Sciatic nerve (tissue), 2 donors: Measurements from ENCODE around the gene FAM168A. TPM values are rescaled to one million over a fixed set of nuclear protein-coding genes. Genes with fewer than 3 reads are reported as not detected.
"Not testable (repeated sequence)": the region's sequence is repeated elsewhere in the genome, so short reads cannot be mapped to it uniquely, and the experiment has no call there.

Source experiments
- ATAC-seq: fragments of 200-7000 bp; cut with Tn5 transposase; one replicate; pipeline ENCODE4 v1.9.1; 2020; ENCODE audit warnings: mild to moderate bottlenecking, moderate library complexity
- DNase-seq: peaks from one replicate; pipeline ENCODE4 v3.0.0-alpha.2; 2020; ENCODE audit warnings: low spot score
- intact Hi-C: fragments of 100-400 bp; cut with DNase I; formaldehyde crosslinking; loops from one replicate; pipeline ENCODE4 v1.14.2; 2022
- total RNA-seq: library from RNA; stranded (reverse); fragmentation: NEBNext Ultra II Directional; extraction: Animal tissue kit (Norgen Biotek cat#: 25700); gene quantifications from one replicate; pipeline ENCODE4 v1.2.1, GENCODE V29; 2021
- donor health status: DM: no; HTN: no; CAD: no.
- donor health status: DM: no; HTN: no; CAD: no.

FAM168A gene
- total RNA-seq, 1 donor from 2014 or later = 52.2 TPM

DNA sequence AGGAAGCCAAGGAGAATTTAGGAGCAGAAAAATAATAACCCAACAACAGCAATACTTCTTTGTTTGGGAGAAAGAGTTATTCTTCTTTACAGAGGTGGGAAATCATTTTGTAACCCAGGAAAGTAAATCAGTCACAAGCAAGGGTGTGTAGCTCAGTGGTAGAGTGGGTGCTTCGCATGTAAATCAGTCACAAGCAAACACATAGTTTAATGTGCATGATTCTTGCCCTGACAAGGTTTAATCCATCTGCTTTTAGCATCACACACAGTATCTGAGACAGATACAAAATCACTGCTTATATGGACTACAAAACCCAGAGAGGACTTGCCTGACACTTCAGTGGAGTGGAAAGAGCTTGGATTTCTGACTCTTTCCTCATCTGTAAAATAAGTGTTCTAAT, 139.7 kb downstream of the FAM168A start:
- DNase-seq (no peak), ATAC-seq (no peak)
- intact Hi-C loops = no loop called here

DNA sequence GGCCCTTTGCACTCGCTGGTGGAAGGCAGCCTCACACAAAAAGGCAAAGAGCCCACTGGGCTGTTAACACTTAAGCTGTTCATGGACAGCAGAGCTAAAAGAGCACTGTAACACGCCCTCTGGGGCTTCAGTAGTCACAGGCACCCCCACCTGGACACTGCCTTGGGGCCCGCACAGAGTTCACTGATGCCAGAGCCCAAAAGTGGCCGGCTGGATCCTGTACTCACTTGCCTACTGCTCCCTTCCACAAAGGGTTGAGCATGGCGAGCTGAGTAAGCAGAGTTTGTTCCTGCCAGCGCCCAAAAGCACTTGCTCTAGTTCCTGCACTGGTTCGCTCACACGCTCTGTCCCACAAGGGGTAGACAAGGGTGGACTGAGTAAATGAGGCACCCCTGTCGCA, 142.9 kb downstream of the FAM168A start:
- peak; percentile 36 for ATAC-seq
- no peak for DNase-seq
- intact Hi-C loops = no loop called here

DNA sequence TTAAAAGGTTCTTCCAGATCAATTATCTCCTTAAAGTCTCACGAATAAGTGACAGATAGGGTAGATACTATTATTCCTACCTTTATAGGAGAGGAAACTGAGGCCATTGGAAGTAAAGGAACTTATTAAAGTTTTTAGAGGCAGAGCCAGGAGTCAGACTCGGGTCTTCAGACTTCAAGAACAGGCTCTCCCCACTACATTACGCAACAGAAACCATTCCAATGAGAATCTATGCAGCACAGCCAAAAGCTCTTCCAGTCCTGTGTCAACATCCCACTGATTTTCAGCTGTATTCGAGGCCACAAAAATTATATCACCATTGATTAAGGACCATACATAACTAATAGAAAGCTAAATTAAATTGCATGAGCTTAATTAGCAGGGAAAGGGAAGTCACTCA, 144.3 kb downstream of the FAM168A start:
- ATAC-seq = peak; percentile 62
- intact Hi-C loops = no loop called here
- DNase-seq = no peak

DNA sequence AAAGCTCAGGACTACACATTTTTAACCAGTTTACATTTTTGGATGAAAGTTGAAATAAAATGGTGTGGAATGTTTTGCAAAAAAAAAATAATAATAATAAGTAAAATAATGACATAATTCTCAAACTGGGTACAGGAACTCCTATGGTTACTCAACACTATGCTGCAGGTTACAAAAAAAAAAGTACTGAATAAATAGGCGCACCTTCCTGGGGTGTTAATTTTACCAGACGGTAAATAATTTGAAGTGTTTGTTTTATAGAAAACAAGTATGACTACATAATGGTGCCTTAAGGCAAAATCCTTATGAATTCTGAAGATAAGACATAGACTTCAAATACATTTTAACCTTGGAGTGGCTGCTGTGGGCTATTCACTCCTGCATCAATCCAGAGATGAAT, 145.2 kb downstream of the FAM168A start:
- ATAC-seq (no peak), DNase-seq (no peak)
- intact Hi-C loops = no loop called here

DNA sequence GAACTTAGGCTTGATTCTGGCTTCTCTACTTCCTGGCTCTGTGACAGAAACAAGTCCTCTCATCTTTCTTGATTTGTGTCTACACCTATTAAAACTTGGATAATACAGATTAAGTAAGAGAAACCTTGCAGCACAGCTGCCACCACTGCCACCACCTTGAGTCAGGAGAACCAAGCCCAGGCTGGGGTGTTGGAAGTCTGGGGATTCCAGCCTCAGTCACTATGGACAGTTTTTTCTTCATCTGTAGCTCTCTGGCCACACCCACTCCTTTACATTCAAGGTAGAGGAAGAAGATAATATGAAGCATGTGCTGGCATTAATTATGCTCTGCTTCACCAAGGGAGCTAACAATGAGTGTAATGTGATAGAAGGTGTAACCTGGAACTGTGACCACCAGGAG, 146.0 kb downstream of the FAM168A start:
- intact Hi-C loops = no loop called here
- ATAC-seq (no peak), DNase-seq (no peak)

DNA sequence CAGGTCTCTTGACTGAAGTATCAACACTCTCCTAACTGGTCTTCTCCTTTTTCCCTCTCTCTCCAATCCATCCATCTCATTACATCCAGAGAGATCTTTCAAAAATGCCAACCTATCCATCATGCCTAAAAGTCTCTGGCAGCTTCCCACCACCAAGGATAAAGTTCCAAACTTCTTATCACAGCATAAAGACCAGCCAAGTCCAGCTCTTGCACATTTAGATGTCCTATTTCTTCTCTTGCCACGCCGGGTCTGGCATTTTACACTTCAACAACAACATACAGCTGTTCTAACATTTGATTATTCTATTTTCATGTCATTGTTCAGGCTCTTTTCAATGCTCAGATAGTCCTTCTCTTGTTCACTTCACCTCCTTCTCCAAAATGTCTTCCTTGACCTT, 151.1 kb downstream of the FAM168A start:
- ATAC-seq = no peak
- intact Hi-C loops = no loop called here
- DNase-seq = no peak

DNA sequence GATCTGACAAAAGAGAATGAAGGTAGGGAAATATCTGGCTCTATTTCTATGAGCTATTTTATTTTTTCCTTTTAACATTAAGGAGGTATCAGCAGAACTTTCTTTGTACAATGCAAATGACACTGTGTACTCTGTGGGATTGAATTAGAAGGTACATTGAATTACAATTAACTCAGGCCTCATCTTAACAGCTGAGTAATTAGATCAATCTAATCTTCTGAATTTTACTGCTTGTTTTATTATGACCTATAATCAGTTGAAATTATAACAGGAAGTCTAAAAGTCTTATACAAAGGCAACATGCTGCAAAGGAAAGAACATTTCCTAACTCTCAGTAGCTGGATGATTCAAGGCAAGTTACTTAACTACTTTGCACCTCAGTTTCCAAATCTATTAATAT, 151.9 kb downstream of the FAM168A start:
- no peak for DNase-seq
- no peak for ATAC-seq
- intact Hi-C loops = no loop called here

DNA sequence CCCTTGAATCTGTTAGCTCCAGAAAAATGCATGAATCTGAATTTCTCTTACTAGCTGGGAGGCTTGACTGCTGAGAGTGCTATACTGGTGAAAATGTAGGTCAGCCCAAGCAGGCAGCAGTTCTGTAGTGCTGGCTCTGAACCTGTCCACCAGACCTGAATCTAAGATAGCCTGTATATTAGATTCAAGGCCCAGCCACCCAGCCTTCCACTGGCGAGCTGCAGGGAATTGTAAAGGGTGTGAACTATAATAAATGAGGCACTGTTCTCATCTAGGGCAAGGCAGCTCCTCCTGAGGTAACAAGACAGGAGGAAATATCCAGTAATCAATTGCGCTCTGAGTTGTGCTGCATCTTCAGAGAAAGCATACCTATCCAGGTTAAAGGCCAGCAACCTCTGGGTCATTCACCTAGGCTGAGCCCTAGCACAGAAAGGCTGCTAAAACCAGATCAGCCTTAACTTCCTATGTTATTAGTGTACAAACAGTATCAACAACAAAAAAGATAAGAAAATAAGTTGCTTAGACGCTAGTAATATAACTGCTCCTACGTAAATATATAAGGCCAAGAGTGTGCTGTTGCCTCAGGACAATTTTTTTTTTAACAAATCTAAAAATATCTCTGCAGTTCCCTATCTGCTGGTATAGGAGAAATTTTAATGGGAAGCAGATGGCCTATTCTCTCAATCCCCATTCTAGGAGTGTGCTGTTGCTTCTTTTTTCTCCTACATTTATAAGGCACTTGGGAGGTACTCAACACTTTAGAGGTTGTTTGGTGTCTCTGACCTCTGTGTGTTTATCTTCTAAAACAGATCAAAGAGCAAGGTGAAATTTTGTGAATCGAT, 158.7 kb downstream of the FAM168A start:
- peak; percentile 48 for ATAC-seq
- no peak for DNase-seq
- intact Hi-C loops = no loop called here

DNA sequence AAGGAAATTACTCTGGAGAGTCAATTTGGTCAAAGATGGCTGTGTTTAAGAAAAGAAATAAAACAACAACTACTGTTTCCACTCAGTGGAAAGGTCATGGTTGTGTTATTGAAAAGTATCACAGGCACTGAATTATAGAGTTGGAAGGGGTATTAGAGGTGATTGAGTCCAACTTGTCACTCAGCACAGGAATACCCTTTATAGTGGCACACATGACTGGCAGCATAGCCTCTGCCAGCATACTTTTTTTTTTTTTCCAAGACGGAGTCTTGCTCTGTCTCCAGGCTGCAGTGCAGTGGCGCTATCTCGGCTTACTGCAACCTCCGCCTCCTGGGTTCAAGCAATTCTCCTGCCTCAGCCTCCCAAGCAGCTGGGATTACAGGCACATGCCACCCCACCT, 161.1 kb downstream of the FAM168A start:
- ATAC-seq, intact Hi-C loops, DNase-seq: not testable (repeated sequence)

DNA sequence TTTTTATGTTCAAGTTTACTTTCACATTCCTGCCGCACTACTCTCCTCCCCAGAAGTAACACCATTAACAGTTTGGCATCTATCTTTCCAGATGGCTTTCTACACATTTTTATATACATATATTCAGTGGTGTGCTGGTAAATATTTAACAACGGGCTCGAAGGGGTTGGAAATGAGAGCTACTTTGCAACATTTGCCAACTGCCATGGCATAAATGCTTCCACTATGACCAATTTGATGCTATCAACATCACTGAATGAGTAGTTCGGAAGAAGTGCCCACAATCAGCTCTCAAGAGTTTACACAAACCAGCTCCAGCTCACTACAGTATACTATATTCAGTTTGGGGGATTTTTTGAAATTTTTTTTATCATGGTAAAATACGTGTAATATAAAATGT, 166.5 kb downstream of the FAM168A start:
- no peak for DNase-seq
- no peak for ATAC-seq
- intact Hi-C loops = no loop called here

DNA sequence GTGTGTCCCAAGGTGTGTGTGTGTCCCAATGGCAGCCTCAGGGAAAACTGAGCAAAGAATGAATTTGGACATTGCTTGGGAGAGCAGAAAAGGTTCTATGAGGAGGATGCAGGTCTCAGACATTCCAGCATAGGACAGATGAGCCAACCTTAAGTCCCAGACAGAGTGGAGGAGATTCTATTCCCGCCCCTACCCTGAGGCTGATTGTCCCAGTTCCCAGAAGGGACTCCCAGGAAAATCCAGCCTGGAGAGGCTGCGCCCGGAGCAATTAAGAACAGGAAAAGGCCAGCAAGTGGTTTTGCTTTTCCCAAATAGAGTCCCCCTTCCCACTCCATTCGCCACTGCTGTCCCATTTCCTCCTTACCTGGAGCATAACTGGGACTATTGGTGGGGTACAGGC, 167.6 kb downstream of the FAM168A start:
- intact Hi-C loops = no loop called here
- ATAC-seq (no peak), DNase-seq (no peak)

DNA sequence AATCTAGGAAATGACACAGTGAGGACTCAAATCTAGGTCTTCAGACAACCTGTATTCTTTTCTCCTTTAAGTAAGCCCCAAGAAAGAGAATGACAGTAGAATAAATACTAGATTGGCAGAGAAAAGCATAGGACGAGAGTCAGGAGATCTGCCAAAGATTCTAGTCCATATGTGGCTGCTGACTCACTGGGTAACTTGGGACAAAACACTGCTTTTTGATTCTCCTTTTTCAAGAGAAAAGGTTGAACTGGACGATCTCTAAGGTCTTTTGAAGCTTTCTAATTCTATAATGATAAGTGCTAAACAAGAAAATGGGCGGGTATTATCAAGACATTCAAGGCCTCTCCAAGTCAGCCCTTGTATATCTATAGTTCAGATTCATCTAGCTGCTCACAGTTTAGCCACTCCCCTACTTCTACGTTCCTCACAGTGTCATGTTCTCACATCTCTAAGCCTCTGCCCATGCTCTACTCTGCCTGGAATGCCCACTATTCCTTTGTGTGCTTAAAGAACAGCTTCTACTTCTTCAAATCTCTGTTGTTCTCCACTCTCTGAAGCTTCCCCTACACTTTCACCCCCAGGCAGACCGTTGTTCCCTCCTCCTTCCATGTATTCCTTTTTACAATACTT, 168.7 kb downstream of the FAM168A start:
- no peak for DNase-seq
- ATAC-seq = no peak
- intact Hi-C loops = no loop called here

DNA sequence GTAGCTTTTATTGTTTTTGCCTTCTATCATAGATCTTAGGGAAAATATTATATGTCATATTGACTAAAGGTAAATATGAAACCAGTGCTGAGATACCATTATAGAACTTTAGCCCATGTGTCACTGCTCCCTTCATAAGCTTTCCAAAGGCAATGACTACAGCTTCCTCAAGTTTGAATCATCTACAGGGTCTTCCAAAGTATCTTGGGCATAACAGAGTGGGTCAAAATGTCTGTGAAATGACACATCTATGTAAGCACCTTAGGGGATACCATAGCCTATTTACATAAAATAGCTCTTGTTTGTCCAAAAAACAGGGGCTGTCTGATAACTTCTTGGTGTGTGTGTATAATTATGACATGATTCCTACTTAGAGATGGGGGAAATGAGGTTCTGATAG, 169.2 kb downstream of the FAM168A start:
- no peak for DNase-seq
- intact Hi-C loops = no loop called here

DNA sequence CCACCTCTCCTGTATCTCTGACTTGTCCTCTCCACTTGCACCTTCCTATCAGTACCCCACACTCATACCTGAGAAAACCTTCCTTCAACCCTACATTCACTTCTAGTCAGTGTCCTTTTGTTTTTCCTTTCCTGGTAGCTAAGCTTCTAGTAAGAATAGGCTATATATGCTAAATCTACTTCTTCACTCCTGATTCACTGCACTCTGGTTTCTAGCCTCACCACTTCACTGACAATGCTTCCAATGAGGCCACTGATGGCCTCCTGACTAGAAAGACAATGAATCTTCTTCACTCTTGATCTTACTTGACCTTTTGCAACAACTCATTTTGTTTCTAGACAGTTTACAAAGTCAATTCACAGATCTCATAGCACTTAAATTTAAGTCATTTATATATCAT, 169.7 kb downstream of the FAM168A start:
- no peak for ATAC-seq
- no peak for DNase-seq
- intact Hi-C loops = no loop called here

More for the DNA sequence above, 169.2 kb downstream of the FAM168A start:
- ATAC-seq = no peak

DNA sequence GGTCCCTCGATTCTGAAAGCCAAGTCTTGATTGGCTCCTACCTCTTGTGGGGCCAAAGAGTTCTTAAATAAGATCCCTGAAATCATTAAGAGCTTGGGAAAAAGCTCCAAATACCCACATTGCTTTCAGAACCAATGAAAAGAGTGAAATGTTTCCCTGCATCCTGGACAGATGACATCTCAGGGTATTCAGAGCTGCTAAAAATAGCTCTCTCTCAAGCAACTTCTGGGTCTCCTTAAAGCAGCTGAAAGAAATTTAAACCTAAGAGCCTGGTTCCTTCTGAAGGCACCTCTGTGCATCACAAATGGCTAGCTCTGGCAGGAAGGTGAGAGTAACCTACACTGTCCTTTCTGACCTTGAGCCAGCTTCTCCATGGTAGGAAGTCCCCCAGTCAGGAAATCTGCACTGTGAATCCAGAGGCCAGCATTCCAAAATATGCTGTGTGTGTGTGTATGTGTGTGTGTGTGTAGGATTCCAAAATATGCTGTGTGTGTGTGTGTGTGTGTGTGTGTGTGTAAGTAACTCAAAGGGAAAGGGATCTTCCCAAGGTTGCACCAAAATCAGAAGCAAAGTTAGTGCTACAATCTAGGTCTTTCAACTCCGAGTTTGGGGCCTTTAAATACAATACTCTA, 171.6 kb downstream of the FAM168A start:
- intact Hi-C loops = no loop called here
- no peak for DNase-seq
- ATAC-seq = no peak

DNA sequence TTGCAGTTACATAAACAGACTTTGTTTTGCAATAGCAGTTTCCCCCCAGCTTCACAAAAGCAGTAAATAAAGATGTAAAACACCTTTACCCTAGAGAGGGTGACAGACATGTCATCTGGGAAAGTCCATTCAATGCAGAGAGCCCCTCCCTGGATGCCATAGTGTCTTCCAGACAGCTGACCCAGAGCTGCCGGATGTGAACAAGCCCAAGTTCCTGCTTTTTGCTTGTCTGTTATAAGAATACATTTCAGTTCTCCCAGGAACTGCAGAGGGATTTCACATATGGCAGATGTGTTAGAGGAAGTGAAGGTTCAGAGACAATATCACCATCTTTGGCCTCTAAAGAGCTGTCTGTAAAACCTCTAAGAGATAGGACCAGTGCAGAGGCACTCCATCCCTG, 172.8 kb downstream of the FAM168A start:
- peak; percentile 38 for ATAC-seq
- intact Hi-C loops = no loop called here
- DNase-seq = no peak

DNA sequence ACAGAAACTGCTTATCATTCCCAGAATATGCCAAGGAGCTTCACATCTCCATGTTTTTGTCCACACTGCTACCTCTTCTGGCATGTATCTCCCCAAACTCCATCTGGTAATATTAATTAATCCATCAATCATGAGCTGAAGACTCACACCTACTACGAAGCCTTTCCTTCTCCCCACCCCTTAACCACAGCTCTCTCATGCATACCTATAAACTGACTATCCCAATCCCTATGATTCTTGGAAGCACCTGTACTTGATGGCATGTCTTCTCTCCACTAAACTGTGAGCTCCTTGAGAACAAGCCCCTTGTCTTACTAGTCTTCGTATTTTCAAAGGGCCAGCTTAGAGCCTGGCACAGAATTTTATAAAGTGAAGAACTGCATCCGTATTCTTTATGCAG, 174.4 kb downstream of the FAM168A start:
- intact Hi-C loops = no loop called here
- no peak for ATAC-seq
- no peak for DNase-seq

DNA sequence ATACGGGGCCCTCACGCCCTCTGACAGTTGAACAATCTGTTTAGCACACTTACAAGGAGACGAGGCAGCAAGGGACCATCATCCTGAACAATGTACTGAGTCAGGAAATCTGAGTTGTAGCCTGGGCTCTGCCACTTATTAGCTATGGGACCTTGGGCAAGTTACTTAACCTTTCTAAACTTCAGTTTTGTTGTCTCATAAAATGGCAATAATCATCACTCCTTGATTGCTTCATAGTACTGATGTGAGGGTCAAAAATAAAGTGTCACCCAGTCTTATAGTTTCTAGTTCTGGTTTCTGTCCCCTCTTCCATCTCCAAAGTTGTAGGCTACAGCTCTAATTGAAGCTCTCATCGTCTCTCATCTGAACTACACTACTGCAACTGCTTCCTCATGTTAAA, 175.0 kb downstream of the FAM168A start:
- ATAC-seq (no peak), DNase-seq (no peak)
- intact Hi-C loops = no loop called here

DNA sequence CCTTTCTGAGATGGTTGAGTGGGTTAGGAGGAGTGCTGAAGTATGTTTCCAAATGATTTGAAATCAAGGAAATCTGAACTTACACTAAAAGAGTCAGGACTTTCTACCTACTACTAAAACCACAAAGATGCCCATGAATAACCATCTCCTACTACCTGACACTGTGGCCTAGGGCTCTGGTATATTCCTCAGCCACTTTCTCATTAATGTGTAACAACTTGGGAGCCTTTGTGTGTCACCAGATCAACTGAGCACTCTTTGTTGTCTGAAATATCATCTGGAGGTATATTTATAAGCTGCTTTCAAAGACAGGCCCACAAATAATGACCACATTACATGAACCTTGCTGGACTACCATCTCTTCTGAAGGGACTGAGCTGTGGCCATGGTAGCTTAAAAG, 177.8 kb downstream of the FAM168A start:
- no peak for ATAC-seq
- DNase-seq = no peak
- intact Hi-C loops = no loop called here

DNA sequence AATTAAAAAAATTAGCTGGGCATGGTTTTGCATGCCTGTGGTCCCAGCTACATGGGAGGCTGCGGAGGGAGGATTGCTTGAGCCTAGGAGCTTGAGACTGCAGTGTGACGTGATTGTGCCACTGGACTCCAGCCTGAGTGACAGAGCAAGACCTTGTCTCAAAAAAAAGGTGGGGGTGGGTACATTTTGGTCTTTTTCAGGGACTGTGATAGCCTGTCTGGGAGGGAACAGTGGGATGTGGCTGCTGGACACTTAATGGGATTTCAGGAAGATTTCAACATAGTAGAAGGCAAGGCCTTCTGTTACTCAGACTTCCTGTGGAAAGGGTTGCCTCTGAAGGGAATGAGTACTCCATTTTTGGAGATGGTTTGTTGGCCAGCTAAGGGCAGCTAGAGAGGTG, 181.1 kb downstream of the FAM168A start:
- intact Hi-C loops = no loop called here
- DNase-seq = no peak
- peak; percentile 60 for ATAC-seq
